Measurements from ENCODE around the gene CMBL.

DNA sequence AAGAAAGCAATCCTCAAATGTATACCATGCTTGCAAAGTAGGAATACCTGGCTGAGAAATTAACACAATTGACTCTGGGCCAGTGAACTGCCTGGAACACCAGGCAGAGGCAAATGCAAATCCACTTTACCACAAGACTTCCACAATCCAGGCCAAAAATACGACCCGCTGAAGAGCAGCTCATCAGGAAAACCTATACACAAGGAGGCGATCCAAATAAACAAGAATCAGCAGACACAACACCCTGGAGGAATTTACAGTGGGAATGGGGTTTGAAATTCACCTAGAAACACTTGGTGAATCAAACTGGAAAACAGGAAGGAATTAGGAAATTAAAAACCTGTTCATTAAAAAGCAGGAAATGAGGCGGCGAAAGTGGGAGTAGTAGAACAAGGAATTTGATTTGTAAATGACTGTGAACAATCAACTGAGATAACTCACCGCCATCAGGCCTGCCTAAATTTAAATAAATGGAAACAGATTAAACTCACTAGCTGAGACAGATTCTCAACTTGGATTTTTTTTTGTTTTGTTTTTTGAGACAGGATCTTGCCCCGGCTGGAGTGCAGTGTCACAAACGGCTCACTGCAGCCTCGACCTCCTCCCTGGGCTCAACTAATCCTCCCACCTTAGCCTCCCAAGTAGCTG, 15.9 kb downstream of the CMBL start:
- TF ChIP-seq ARNT (IDR thresholded peaks at IDR 0.05) (no peak), FOXM1 (IDR thresholded peaks at IDR 0.05; ENCODE audit: borderline replicate concordance) (no peak), TARDBP (IDR thresholded peaks at IDR 0.05) (no peak), SP1 (IDR thresholded peaks at IDR 0.05) (no peak), LEF1 (IDR thresholded peaks at IDR 0.05; ENCODE audit: borderline replicate concordance) (no peak), BHLHE40 (IDR thresholded peaks at IDR 0.05; ENCODE audit: borderline replicate concordance) (no peak), FOXA1 (IDR thresholded peaks at IDR 0.05) (no peak), ZNF384 (IDR thresholded peaks at IDR 0.05) (no peak), FOXK2 (IDR thresholded peaks at IDR 0.05) (no peak), NFRKB (IDR thresholded peaks at IDR 0.05) (no peak), CTBP1 (IDR thresholded peaks at IDR 0.05; ENCODE audit: borderline replicate concordance) (no peak)

Data from HEK293T (cell line).